Endothelial cell of umbilical vein (primary cell): Measurements from ENCODE around the gene CMIP. TPM values are rescaled to one million over a fixed set of nuclear protein-coding genes. Genes with fewer than 3 reads are reported as not detected.

Experiments used
- BruUV-seq: library from RNA; stranded (reverse); fragments of 400-500 nt; replicated peaks from 2 replicates; lab custom pipeline; 2021; lab: Mats Ljungman, UMichigan
- CTCF ChIA-PET: fragments of 300-600, 350-600 bp; sonication (Branson Sonifier 250); formaldehyde crosslinking; loops from one replicate; lab custom pipeline; 2021; ENCODE audit warnings: antibody characterized with exemption, inconsistent platforms; lab: Charles Lee
- POLR2A ChIA-PET: fragments of 300-600, 350-600 bp; sonication (Branson Sonifier 250); formaldehyde crosslinking; loops from one replicate; lab custom pipeline; 2021; ENCODE audit warnings: antibody characterized with exemption, inconsistent platforms; lab: Charles Lee
- DNase-seq: peaks from one replicate; pipeline ENCODE4 v3.0.0-alpha.2; 2011; ENCODE audit warnings: low read depth, low spot score
- FAIRE-seq: peaks from 2 replicates; lab custom pipeline; 2011; peaks lifted over from hg19 to GRCh38; lab: Jason Lieb, UNC
- H2AFZ ChIP-seq: 2 replicates; pipeline ENCODE4 v1.6.0; 2012; ENCODE audit warnings: low read depth, low read length, control low read depth, inconsistent platforms
- H3K27ac ChIP-seq: 2 replicates; pipeline ENCODE4 v1.5.1; 2011; ENCODE audit warnings: low read depth, mild to moderate bottlenecking, control low read depth, low read length, moderate library complexity; ENCODE audit not compliant: insufficient read depth
- H3K27me3 ChIP-seq, 2 experiments: 2 replicates each; pipeline versions ENCODE4 v1.6.0 to v1.6.1; 2011; ENCODE audit warnings: low read length in 2 of 2, mixed read lengths in 1 of 2; ENCODE audit not compliant: control insufficient read depth in 2 of 2, insufficient read depth in 2 of 2
- H3K36me3 ChIP-seq, 2 experiments: 2 replicates in 1 of 2; 3 replicates in 1 of 2; pipeline ENCODE4 v1.5.1; 2011; ENCODE audit warnings: low read length in 2 of 2, mild to moderate bottlenecking in 1 of 2, moderate library complexity in 1 of 2; ENCODE audit not compliant: control insufficient read depth in 2 of 2, insufficient read depth in 2 of 2; ENCODE audit errors: extremely low read depth in 1 of 2
- H3K4me1 ChIP-seq: 3 replicates; pipeline ENCODE4 v1.5.1; 2011; ENCODE audit warnings: mild to moderate bottlenecking, low read length; ENCODE audit not compliant: control insufficient read depth, insufficient read depth; ENCODE audit errors: extremely low read depth
- H3K4me2 ChIP-seq: 2 replicates; pipeline ENCODE4 v1.6.1; 2011; ENCODE audit warnings: low read length, control low read depth, mixed read lengths; ENCODE audit not compliant: insufficient read depth
- H3K4me3 ChIP-seq, 3 experiments: fragments of 200-600 bp in 1 of 3; sonication (generic), shearing (Covaris generic) in 1 of 3; replicated peaks in 1 of 3; 2 replicates each; pipeline ENCODE4 v1.5.1; 2011 to 2016; ENCODE audit warnings: control low read depth in 3 of 3, low read length in 3 of 3, mild to moderate bottlenecking in 2 of 3, inconsistent platforms in 1 of 3, low read depth in 1 of 3, moderate library complexity in 1 of 3; ENCODE audit not compliant: insufficient read depth in 1 of 3
- H3K79me2 ChIP-seq: 2 replicates; pipeline ENCODE4 v1.6.0; 2012; ENCODE audit warnings: low read length, inconsistent platforms; ENCODE audit not compliant: control insufficient read depth, insufficient read depth
- H3K9ac ChIP-seq: replicated peaks from 2 replicates; pipeline ENCODE3; 2011; ENCODE audit warnings: low read length, control low read depth; ENCODE audit not compliant: insufficient read depth; ENCODE audit errors: extremely low read depth
- H3K9me1 ChIP-seq: replicated peaks from 3 replicates; pipeline ENCODE4 v1.6.0; 2011; ENCODE audit warnings: mild to moderate bottlenecking, low read length; ENCODE audit not compliant: control insufficient read depth, insufficient read depth; ENCODE audit errors: extremely low read depth
- H3K9me3 ChIP-seq: replicated peaks from 2 replicates; pipeline ENCODE4 v1.5.1; 2012; ENCODE audit warnings: low read length, inconsistent platforms; ENCODE audit not compliant: control insufficient read depth, insufficient read depth
- H4K20me1 ChIP-seq: replicated peaks from 2 replicates; pipeline ENCODE3; 2011; ENCODE audit warnings: mild to moderate bottlenecking, low read length; ENCODE audit not compliant: control insufficient read depth, insufficient read depth; ENCODE audit errors: extremely low read depth
- CTCF ChIP-seq, 2 donors: IDR thresholded peaks; 1 replicate in 1 of 2; 2 replicates in 1 of 2; pipeline ENCODE4 v1.5.1; 2011; ENCODE audit warnings: low read length in 2 of 2, mild to moderate bottlenecking in 2 of 2, moderate library complexity in 2 of 2, control low read depth in 1 of 2, inconsistent platforms in 1 of 2, low read depth in 1 of 2; ENCODE audit not compliant: insufficient read depth in 1 of 2; ENCODE audit errors: extremely low read depth in 1 of 2
- EZH2 ChIP-seq: IDR thresholded peaks from 2 replicates; pipeline ENCODE4 v1.6.1; 2012; ENCODE audit warnings: borderline replicate concordance, low read depth, mild to moderate bottlenecking, moderate library complexity, low read length, inconsistent platforms; ENCODE audit not compliant: severe bottlenecking
- FOS ChIP-seq: IDR thresholded peaks from 2 replicates; pipeline ENCODE4 v1.6.1; 2011; ENCODE audit warnings: mild to moderate bottlenecking, low read length, moderate library complexity, borderline replicate concordance; ENCODE audit not compliant: insufficient read depth
- GATA2 ChIP-seq: IDR thresholded peaks from 2 replicates; pipeline ENCODE4 v1.7.0; 2011; ENCODE audit warnings: low read depth, mild to moderate bottlenecking, moderate library complexity, mixed read lengths, low read length; ENCODE audit not compliant: insufficient read length, insufficient read depth
- JUN ChIP-seq: IDR thresholded peaks from 2 replicates; pipeline ENCODE4 v1.6.1; 2011; ENCODE audit warnings: borderline replicate concordance, low read depth; ENCODE audit not compliant: insufficient read length, insufficient read depth
- MAX ChIP-seq: IDR thresholded peaks from 2 replicates; pipeline ENCODE4 v1.6.1; 2011; ENCODE audit not compliant: insufficient read depth, insufficient read length
- MYC ChIP-seq: IDR thresholded peaks from one replicate; pipeline ENCODE4 v1.6.1; 2011; ENCODE audit warnings: mild to moderate bottlenecking, low read depth, low read length
- POLR2A ChIP-seq: IDR thresholded peaks from 2 replicates; pipeline ENCODE4 v1.6.1; 2012; ENCODE audit warnings: low read depth, mild to moderate bottlenecking, control low read depth, low read length
- POLR2AphosphoS5 ChIP-seq: IDR thresholded peaks from 2 replicates; pipeline ENCODE4 v1.6.1; 2012; ENCODE audit warnings: low read depth, mild to moderate bottlenecking, control low read depth, low read length, moderate library complexity; ENCODE audit not compliant: insufficient read depth
- dilution Hi-C: fragments of 300-500 bp; cut with MboI; formaldehyde crosslinking; loops from one replicate; pipeline ENCODE4 v1.15.0; 2019; ENCODE audit warnings: low sequenced_read_pairs; ENCODE audit not compliant: extremely low pct_ligation_motif_present
- intact Hi-C: fragments of 100-400 bp; cut with micrococcal nuclease; formaldehyde crosslinking; loops from one replicate; pipeline ENCODE4 v1.10.0; 2022
- polyA plus RNA-seq, 4 experiments: library from polyadenylated mRNA; depleted of rRNA in 3 of 4; stranded (reverse) in 3 of 4; unstranded in 1 of 4; fragments of >200 nt; gene quantifications; 2 replicates each; pipeline versions ENCODE4 v1.2.1 to v1.2.3, GENCODE V29; 2011 to 2012; ENCODE audit warnings: missing spikeins in 1 of 4
- total RNA-seq: library from RNA; stranded (reverse); gene quantifications from 2 replicates; pipeline ENCODE4 v1.2.3, GENCODE V29; 2021

Gene CMIP
- total and polyA plus RNA-seq, 2 donors (not counting 3 experiments of a cell fraction or from before 2014, with no cell fraction given): 29.0 to 101 TPM

- ChIA-PET POLR2A (no interaction called here), CTCF (interaction anchor here (0.6 to 1.6 kb wide), 4 partner anchors 19 to 280 kb away, joined by 3 to 6 read pairs (median 4); no protein-coding TSS in a partner anchor)
- Histone ChIP-seq H3K27ac (no peak overlapping the region), H3K9me1 (no peaks in the 10 kb centered on the region), H3K27me3 (no peaks in the 10 kb centered on the region), H3K4me1 (no peaks in the 10 kb centered on the region), H3K4me3 (no peak overlapping the region), H3K36me3 (peaks cover 2 to 50% of the 10 kb centered on the region in 2 experiments), H3K9me3 (no peaks in the 10 kb centered on the region), H4K20me1 (no peaks in the 10 kb centered on the region), H3K9ac (no peak overlapping the region), H2AFZ (no peak overlapping the region), H3K4me2 (no peak overlapping the region), H3K79me2 (no peaks in the 10 kb centered on the region)
- DNase-seq: no peak
- no peak for FAIRE-seq
- no peak for TF ChIP-seq GATA2
- TF ChIP-seq MYC: no peak
- no peak for TF ChIP-seq POLR2A
- TF ChIP-seq FOS: no peak
- TF ChIP-seq POLR2AphosphoS5: no peak
- no peak for TF ChIP-seq MAX
- TF ChIP-seq JUN: no peak
- TF ChIP-seq CTCF (IDR thresholded peaks at IDR 0.05; ENCODE audit: extremely low read depth in 1 of 2, insufficient read depth in 1 of 2, low read depth in 1 of 2, low read length in 2 of 2): no peak
- no peak for TF ChIP-seq EZH2
- BruUV-seq: no TSS peak
- intact Hi-C loops: no loop called here
- dilution Hi-C loops: no loop called here
Measured at GRCh38 chr16:81655469-81656162, 211.0 kb downstream of the CMIP start.
